GM12878 (cell line): ENCODE results near the gene AP3S1. TPM values are rescaled to one million over a fixed set of nuclear protein-coding genes. Genes with fewer than 3 reads are reported as not detected.

Experiments
- ATAC-seq: fragments of 200-7000 bp; cut with Tn5 transposase; 3 replicates; pipeline ENCODE4 v1.9.1; 2020; ENCODE audit warnings: mild to moderate bottlenecking, moderate library complexity
- BruUV-seq: library from RNA; stranded (reverse); fragments of 400-500 nt; replicated peaks from 2 replicates; lab custom pipeline; 2021; lab: Mats Ljungman, UMichigan
- CTCF ChIA-PET: fragments of 300-600 bp; sonication (Branson Sonifier 250); formaldehyde crosslinking; extraction: SDS; loops from one replicate; lab custom pipeline; 2021; ENCODE audit warnings: inconsistent platforms; lab: Yijun Ruan, JAX
- POLR2A ChIA-PET: fragments of 350-600 bp; formaldehyde crosslinking; extraction: SDS; loops from one replicate; lab custom pipeline; 2021; ENCODE audit warnings: inconsistent platforms; lab: Charles Lee
- RAD21 ChIA-PET: fragments of 300-600 bp; sonication (Branson Sonifier 250); formaldehyde crosslinking; loops from one replicate; lab custom pipeline; 2023; ENCODE audit warnings: antibody characterized with exemption; ENCODE audit not compliant: unreplicated experiment; lab: Charles Lee
- SMC1A ChIA-PET: fragments of 300-600 bp; sonication (Branson Sonifier 250); formaldehyde crosslinking; loops from one replicate; lab custom pipeline; 2023; ENCODE audit not compliant: unreplicated experiment, uncharacterized antibody; lab: Charles Lee
- DNase-seq: peaks from one replicate; pipeline ENCODE4 v3.0.0-alpha.2; 2011; ENCODE audit warnings: low read depth, low spot score
- FAIRE-seq: peaks from 3 replicates; lab custom pipeline; 2011; peaks lifted over from hg19 to GRCh38; lab: Jason Lieb, UNC
- H2AFZ ChIP-seq: 2 replicates; pipeline ENCODE4 v1.6.0; 2011; ENCODE audit warnings: low read depth, low read length, control low read depth; ENCODE audit not compliant: control insufficient read depth
- H3K27ac ChIP-seq: 2 replicates; pipeline ENCODE4 v1.5.1; 2011; ENCODE audit warnings: control low read depth; ENCODE audit not compliant: control insufficient read depth, insufficient read depth
- H3K27me3 ChIP-seq, 2 experiments: replicated peaks in 1 of 2; 2 replicates each; pipeline versions ENCODE4 v1.6.0 to v1.6.1; 2011; ENCODE audit warnings: low read length in 1 of 2; ENCODE audit not compliant: control insufficient read depth in 2 of 2, insufficient read depth in 2 of 2
- H3K36me3 ChIP-seq, 2 experiments: 2 replicates each; pipeline ENCODE4 v1.5.1; 2011; ENCODE audit warnings: low read length in 1 of 2; ENCODE audit not compliant: control insufficient read depth in 2 of 2, insufficient read depth in 2 of 2
- H3K4me1 ChIP-seq: 2 replicates; pipeline ENCODE4 v1.6.1; 2011; ENCODE audit warnings: mild to moderate bottlenecking, low read length, moderate library complexity, mixed read lengths; ENCODE audit not compliant: control insufficient read depth, insufficient read depth
- H3K4me2 ChIP-seq: 2 replicates; pipeline ENCODE4 v1.6.0; 2011; ENCODE audit warnings: control low read depth; ENCODE audit not compliant: control insufficient read depth, insufficient read depth
- H3K4me3 ChIP-seq: fragments of 200-600 bp; sonication (generic); 2 replicates; pipeline ENCODE4 v1.5.1; 2016
- H3K79me2 ChIP-seq: 2 replicates; pipeline ENCODE4 v1.6.0; 2011; ENCODE audit warnings: low read length; ENCODE audit not compliant: control insufficient read depth, insufficient read depth
- H3K9ac ChIP-seq: 2 replicates; pipeline ENCODE4 v1.8.0; 2011; ENCODE audit warnings: low read length, control low read depth, mixed read lengths; ENCODE audit not compliant: control insufficient read depth, insufficient read depth
- H3K9me3 ChIP-seq: replicated peaks from 3 replicates; pipeline ENCODE4 v1.5.1; 2011; ENCODE audit warnings: mild to moderate bottlenecking, low read length; ENCODE audit not compliant: control insufficient read depth, insufficient read depth
- H4K20me1 ChIP-seq: 2 replicates; pipeline ENCODE4 v1.6.0; 2011; ENCODE audit not compliant: control insufficient read depth, insufficient read depth
- CTCF ChIP-seq, 3 experiments: IDR thresholded peaks in 2 of 3; conservative IDR thresholded peaks in 1 of 3; 2 replicates each; pipeline ENCODE4 v1.5.1; 2011; ENCODE audit warnings: low read depth in 3 of 3, low read length in 3 of 3, mild to moderate bottlenecking in 3 of 3, control low read depth in 2 of 3, moderate library complexity in 2 of 3, inconsistent platforms in 1 of 3, mixed read lengths in 1 of 3; ENCODE audit not compliant: control insufficient read depth in 2 of 3, insufficient read depth in 1 of 3; ENCODE audit errors: extremely low read depth in 1 of 3
- RAD21 ChIP-seq: IDR thresholded peaks from 2 replicates; pipeline ENCODE4 v1.6.1; 2011; ENCODE audit warnings: mild to moderate bottlenecking, low read depth, low read length, moderate library complexity; ENCODE audit not compliant: insufficient read depth
- RUNX3 ChIP-seq: IDR thresholded peaks from 2 replicates; pipeline ENCODE4 v1.6.1; 2012; ENCODE audit warnings: low read length, inconsistent platforms
- SMAD5 ChIP-seq: IDR thresholded peaks from 2 replicates; pipeline ENCODE4 v1.6.1; 2016; ENCODE audit warnings: antibody characterized with exemption, low read depth
- SMC3 ChIP-seq: IDR thresholded peaks from 2 replicates; pipeline ENCODE4 v1.6.1; 2011; ENCODE audit warnings: low read length, improper control_type of control experiment, borderline replicate concordance
- ZNF217 ChIP-seq: fragments of 450-650 bp; IDR thresholded peaks from 2 replicates; pipeline ENCODE4 v1.6.1; 2017; ENCODE audit warnings: antibody characterized with exemption, mild to moderate bottlenecking
- WGBS: methylation state at CpG from one replicate; pipeline ENCODE4 v1.1.6; 2016; ENCODE audit warnings: low lambda C conversion rate; ENCODE audit not compliant: insufficient replicate concordance, insufficient coverage; ENCODE audit errors: missing lambda C conversion rate; 5-methylcytosine and 5-hydroxymethylcytosine counted together
- in situ Hi-C: fragments of 300-500 bp; cut with MboI; formaldehyde crosslinking; loops from 9 replicates; pipeline ENCODE4 v1.14.3; 2018; ENCODE audit warnings: mixed read lengths
- intact Hi-C: fragments of 100-400 bp; cut with micrococcal nuclease; formaldehyde crosslinking; loops from one replicate; pipeline ENCODE4 v1.14.2; 2022; ENCODE audit not compliant: unreplicated experiment
- polyA plus RNA-seq, 11 experiments: library from polyadenylated mRNA; depleted of rRNA in 4 of 11; unstranded in 6 of 11; stranded (reverse) in 5 of 11; fragments of >200 nt; fragmentation: Nextera tagmentation in 4 of 11; fragmentation: Illumina TruSeq in 1 of 11; extraction: Ambion mirVana in 4 of 11; extraction: Trizol in 1 of 11; gene quantifications; 1 replicate in 1 of 11; 2 replicates in 10 of 11; pipeline versions ENCODE4 v1.2.1 to v1.2.3, GENCODE V29; 2011 to 2016; ENCODE audit warnings: inconsistent platforms in 2 of 11, missing spikeins in 2 of 11, low read depth in 1 of 11
- total RNA-seq, 4 experiments: library from RNA; depleted of rRNA in 3 of 4; stranded (reverse); fragments of >200 nt in 3 of 4; fragmentation: Illumina TruSeq in 1 of 4; extraction: Trizol in 1 of 4; gene quantifications; 2 replicates each; pipeline versions ENCODE4 v1.2.1 to v1.2.3, GENCODE V29; 2013 to 2021

AP3S1 gene
- total and polyA plus RNA-seq, 10 of the 15 experiments (the other 5 are each of a cell fraction or from before 2014, with no cell fraction given): 36.4 to 137 (median 67.5) TPM

GRCh38 chr5:115831163-115831768, 10.5 kb upstream of the AP3S1 start:
- Histone ChIP-seq H3K9ac (no peak overlapping the region), H4K20me1 (no peaks in the 10 kb centered on the region), H3K27me3 (no peaks in the 10 kb centered on the region), H3K27ac (no peak overlapping the region)
- TF ChIP-seq SMAD5 (no peak), SMC3 (peak; percentile 67; the same call in 1 of the 2 replicates), CTCF (IDR thresholded peaks at IDR 0.05 in 2 of 3, conservative IDR thresholded peaks at IDR 0.05 in 1 of 3; ENCODE audit: control insufficient read depth in 2 of 3, extremely low read depth in 1 of 3, insufficient read depth in 1 of 3, low read depth in 3 of 3, low read length in 3 of 3) (peak; percentile 65 to 80 (median 72)), RAD21 (peak; percentile 67), ZNF217 (no peak), RUNX3 (0 out of 2 replicates have a peak, but pooled peaks have one; percentile 6)
- TF ChIP-seq, all 136 proteins: peak for 4
- intact Hi-C loops (loop anchor here (1.0 to 5.0 kb wide), 3 partner anchors 197 to 519 kb away; no protein-coding TSS in a partner anchor), in situ Hi-C loops (loop anchor here (25.0 kb wide), 1 partner anchor 231 kb away; no protein-coding TSS in a partner anchor)
- CTCF ChIA-PET: interaction anchor here (0.6 to 2.7 kb wide), 15 partner anchors 9 to 740 kb away, joined by 3 to 23 read pairs (median 4); no protein-coding TSS in a partner anchor
- RAD21 ChIA-PET: interaction anchor here (0.7 to 1.5 kb wide), 4 partner anchors 16 to 1069 kb away, joined by 3 to 7 read pairs (median 3); no protein-coding TSS in a partner anchor
- H3K79me2 ChIP-seq: no peaks in the 10 kb centered on the region
- no peak overlapping the region for H3K4me2 ChIP-seq
- peaks cover 0 to 26% of the 10 kb centered on the region in 2 experiments; a peak in 3 of 4 replicates for H3K36me3 ChIP-seq
- no TSS peak for BruUV-seq
- ATAC-seq (peak; percentile 84), FAIRE-seq (peak; percentile 72), DNase-seq (no peak)
- no peaks in the 10 kb centered on the region for H3K9me3 ChIP-seq
- no peak overlapping the region for H2AFZ ChIP-seq
- POLR2A ChIA-PET: no interaction called here
- no peaks in the 10 kb centered on the region for H3K4me1 ChIP-seq
- SMC1A ChIA-PET: interaction anchor here (0.7 to 1.7 kb wide), 5 partner anchors 195 to 522 kb away, joined by 3 to 6 read pairs (median 5); no protein-coding TSS in a partner anchor
- no peak overlapping the region for H3K4me3 ChIP-seq
- 53% methylated on average over 2 of the region's 2 CpGs for WGBS
